Prostate gland (tissue), 2 donors: Measurements from ENCODE around the gene PRR7.

Source experiments
- CTCF ChIP-seq, 4 experiments: fragments of 200-600 bp in 2 of 4; fragments of 450-650 bp in 2 of 4; sonication (generic) in 2 of 4; IDR thresholded peaks; 1 replicate in 3 of 4; 2 replicates in 1 of 4; pipeline ENCODE4 v1.5.1; 2016 to 2019; ENCODE audit warnings: antibody characterized with exemption in 4 of 4, mild to moderate bottlenecking in 2 of 4, moderate library complexity in 2 of 4
- POLR2A ChIP-seq: fragments of 450-650 bp; IDR thresholded peaks from one replicate; pipeline ENCODE4 v1.6.1; 2016; ENCODE audit warnings: antibody characterized with exemption, mild to moderate bottlenecking
- POLR2AphosphoS5 ChIP-seq: sonication (generic); formaldehyde crosslinking; IDR thresholded peaks from one replicate; pipeline ENCODE4 v1.6.1; 2017; ENCODE audit warnings: antibody characterized with exemption

GRCh38 chr5:177502886-177503285 is 56.3 kb downstream of the PRR7 start:
- TF ChIP-seq CTCF (IDR thresholded peaks at IDR 0.05) (no peak), POLR2AphosphoS5 (no peak), POLR2A (no peak)
